ELF-1 (cell line): ENCODE measurements around the gene NLGN2.

Experiments used
- DNase-seq: peaks from one replicate; pipeline ENCODE4 v3.0.0-alpha.2; 2016; ENCODE audit warnings: low read depth, low spot score

The NLGN2 gene

GRCh38 chr17:7463372-7463846, 55.8 kb downstream of the NLGN2 start:
- no peak for DNase-seq

DNA sequence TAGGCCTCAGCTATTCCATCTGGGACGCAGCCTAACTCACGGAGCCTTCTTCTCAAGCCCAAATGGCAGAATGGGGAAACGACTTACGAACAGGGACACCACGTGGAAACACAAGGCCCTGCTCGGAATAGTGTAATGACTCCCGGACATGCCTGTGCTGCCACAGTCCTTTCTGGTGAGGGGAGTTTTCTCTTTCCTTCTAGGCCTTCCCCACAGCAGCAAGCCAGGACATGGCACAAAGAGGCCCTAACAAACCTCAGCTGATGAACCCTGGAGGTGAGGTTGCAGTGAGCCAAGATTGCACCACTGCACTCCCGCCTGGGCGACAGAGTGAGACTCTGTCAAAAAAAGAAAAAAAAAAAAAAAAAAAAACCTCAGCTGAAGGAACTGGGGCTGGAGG, 56.4 kb downstream of the NLGN2 start:
- DNase-seq, result no peak

DNA sequence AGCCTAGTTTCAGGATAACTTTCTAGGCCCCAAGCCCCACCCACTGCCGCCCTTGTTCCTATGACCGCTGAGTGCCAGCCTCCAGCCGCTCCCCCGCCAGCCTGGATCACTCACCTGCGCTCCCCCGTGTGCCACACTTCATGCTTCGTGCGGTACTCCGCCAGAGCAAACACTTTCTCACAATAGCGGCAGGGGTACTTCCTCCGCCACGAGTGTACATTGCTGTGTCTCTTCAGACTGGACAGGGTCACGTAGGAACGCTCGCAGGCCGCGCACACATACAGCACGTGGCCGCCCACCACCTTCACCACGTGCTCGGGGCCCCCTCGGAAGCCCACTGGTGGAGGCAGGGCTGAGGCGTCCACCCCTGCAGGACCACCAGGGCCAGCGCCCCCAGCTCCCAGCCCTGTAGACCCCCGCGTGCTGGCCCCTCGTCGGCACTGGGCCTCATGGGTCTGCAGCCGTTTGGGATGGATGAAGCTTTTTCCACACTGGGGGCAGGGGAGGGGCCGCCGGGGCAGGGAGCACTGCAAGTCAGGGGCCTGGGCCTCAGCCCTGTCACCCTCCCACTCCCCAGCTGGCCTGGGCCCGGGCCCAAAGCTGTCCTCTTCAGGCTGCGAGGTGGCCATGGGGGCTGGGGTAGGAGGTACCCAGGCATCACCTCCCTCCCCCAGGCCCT, 58.1 kb downstream of the NLGN2 start:
- no peak for DNase-seq

- no peak for DNase-seq
Observed at GRCh38 chr17:7466318-7466638, 58.6 kb downstream of the NLGN2 start.

GRCh38 chr17:7466639-7467341, 59.1 kb downstream of the NLGN2 start:
- DNase-seq, result no peak

- DNase-seq, result no peak
Observed at GRCh38 chr17:7467498-7467897, 59.9 kb downstream of the NLGN2 start.

GRCh38 chr17:7468290-7468689, 60.6 kb downstream of the NLGN2 start:
- no peak for DNase-seq

GRCh38 chr17:7468804-7469389, 61.3 kb downstream of the NLGN2 start:
- no peak for DNase-seq
